ENCODE measurements around the gene BEST3.

- TF ChIP-seq POLR2A (IDR thresholded peaks at IDR 0.05): no peak
- no peak for TF ChIP-seq CTCF (IDR thresholded peaks at IDR 0.05)
- no peak for TF ChIP-seq POLR2AphosphoS5 (IDR thresholded peaks at IDR 0.05)
- no peak for TF ChIP-seq EP300 (IDR thresholded peaks at IDR 0.05)
These were observed 15.4 kb upstream of the BEST3 start for GRCh38 chr12:69714542-69714941.
